HG03066 (cell line): ENCODE measurements around the gene AKT3.

Experiments
- ATAC-seq: cut with Tn5 transposase; IDR thresholded peaks from one replicate; pipeline ENCODE4 v1.9.1; 2021; ENCODE audit warnings: low read depth; ENCODE audit not compliant: unreplicated experiment

AKT3 gene

DNA sequence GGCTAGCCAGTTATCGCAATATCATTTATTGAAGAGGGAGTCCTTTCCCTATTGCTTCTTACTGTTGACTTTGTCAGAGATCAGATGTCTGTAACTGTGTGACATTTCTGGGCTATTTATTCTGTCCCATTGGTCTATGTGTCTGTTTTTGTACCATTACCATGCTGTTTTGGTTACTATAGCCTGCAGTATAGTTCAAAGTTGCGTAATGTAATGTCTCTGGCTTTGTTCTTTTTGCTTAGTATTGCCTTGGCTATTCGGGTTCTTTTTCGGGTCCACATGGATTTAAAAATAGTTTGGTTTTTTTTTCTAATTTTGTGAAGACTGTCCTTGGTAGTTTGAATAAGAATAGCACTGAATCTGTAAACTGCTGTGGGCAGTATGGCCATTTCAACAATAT lies 320.5 kb downstream of the AKT3 start:
- no peak for ATAC-seq

- no peak for ATAC-seq
These were observed 321.5 kb downstream of the AKT3 start for GRCh38 chr1:243528459-243529121.

DNA sequence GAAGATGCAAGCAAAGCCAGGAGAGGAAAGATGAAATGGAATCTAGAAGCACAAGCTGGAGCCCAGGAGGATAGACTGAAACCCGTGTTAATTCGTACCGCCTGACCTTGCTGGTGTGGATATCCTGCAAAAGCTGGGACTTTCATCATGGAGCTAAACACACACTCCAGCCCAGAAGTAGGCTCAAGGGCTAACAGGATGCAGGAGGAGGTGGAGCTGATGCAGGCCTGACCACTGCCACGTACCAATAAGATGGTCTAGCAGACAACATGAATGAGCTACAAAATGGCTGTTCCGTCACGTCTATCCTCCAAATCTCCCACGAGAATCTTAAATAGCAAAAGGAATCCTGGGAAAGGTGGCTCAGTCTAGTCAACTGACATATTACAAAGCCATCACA lies 323.9 kb downstream of the AKT3 start:
- no peak for ATAC-seq

GRCh38 chr1:243525085-243525487 lies 325.0 kb downstream of the AKT3 start:
- no peak for ATAC-seq

DNA sequence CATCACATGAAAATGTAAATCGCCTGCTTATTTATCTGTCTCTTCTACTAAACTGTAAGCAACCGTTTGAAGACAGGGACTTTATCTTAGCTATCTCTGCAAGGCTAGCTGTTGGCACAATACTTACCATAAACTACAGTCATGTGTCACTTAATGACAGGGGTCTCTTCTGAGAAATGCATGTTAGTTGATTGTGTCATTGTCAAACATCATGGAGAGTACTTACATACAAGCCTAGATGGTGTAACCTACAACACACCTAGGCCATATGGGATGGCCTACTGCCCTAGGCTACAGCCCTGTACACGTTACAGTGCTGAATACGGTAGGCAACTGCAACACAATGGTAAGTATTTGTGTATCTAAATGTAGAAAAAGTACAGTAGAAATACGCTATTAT lies 326.3 kb downstream of the AKT3 start:
- ATAC-seq, result no peak

GRCh38 chr1:243520831-243521230 lies 329.2 kb downstream of the AKT3 start:
- no peak for ATAC-seq

- no peak for ATAC-seq
These were observed 335.1 kb downstream of the AKT3 start for GRCh38 chr1:243514927-243515326.

GRCh38 chr1:243513726-243514491 lies 336.1 kb downstream of the AKT3 start:
- ATAC-seq, result peak; percentile 72

- no peak for ATAC-seq
These were observed 339.1 kb downstream of the AKT3 start for GRCh38 chr1:243510928-243511327.

- no peak for ATAC-seq
These were observed 341.1 kb downstream of the AKT3 start for GRCh38 chr1:243508943-243509342.

DNA sequence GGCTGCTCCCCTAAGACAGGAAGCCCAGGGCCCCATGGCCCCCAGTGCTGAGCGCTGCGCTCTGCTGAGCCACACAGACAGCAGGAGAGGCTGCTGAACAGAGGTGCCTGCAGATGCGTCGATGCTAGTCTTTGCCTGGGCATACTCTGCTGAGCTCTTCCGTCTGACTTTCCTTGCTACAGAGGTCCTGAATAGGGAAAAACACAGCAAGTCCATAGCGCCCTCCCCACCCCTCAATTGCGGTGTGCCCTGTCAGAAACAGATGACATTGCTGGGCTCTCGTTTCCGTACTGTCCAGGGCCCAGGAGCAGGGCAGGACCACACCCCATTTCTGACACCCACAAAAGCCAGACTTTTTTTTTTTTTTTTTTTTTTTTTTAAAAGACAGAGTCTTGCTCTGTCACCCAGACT lies 341.7 kb downstream of the AKT3 start:
- ATAC-seq, result peak; percentile 77

- ATAC-seq, result no peak
These were observed 342.3 kb downstream of the AKT3 start for GRCh38 chr1:243507672-243508302.

- no peak for ATAC-seq
These were observed 342.9 kb downstream of the AKT3 start for GRCh38 chr1:243507001-243507671.

DNA sequence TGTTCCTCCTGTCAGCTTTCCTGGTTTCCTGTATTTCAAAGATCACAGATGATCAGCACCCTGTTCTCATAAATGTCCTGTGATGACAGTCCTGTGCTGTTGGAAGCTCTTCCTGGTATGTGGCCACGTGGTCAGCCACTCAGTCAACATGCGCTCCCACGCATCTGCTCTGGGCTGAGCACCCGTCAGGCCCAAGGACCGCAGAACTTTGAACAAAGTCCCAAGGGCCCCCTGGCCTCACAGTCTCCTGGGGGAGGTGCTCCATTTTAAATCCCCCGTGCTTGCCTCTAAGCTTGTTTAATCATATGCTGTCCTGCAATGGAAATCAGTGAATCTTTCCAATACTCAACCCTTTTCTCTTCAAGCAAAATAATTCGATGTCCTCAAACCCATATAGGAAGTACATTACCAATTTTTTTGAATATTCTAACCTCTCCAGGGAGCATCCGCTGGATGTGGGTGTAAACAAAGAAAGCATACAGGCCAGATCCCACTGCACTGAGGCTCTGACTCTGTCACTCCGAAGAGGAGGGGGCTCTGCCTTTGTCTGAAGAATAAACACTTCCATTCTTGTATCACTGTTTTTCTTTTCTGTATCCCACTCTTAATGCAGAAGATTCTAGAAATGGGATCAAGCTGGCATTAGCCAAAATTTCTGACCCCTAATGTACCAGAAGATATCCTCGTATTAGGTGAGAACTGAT lies 343.9 kb downstream of the AKT3 start:
- ATAC-seq, result no peak

- no peak for ATAC-seq
These were observed 346.9 kb downstream of the AKT3 start for GRCh38 chr1:243503155-243503554.

DNA sequence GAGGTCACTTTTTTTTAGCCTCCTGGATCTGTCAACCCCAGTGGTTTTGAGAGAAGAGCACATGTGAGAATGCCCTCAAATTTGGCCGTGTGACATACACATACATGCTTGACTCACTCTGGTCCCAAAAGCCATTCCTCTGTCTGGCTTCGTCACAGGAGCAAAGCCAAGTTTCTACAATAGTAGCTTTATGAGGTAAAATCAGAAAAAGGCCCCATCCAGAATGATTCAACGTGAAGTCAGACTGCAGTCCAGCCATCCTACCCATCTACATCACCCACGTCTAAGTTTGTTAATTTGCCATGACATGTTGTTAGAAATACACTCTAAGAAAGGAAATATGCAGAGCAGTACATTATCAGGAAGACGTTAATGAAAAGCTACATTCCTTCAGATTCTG lies 349.0 kb downstream of the AKT3 start:
- ATAC-seq, result no peak

GRCh38 chr1:243500512-243500911 lies 349.5 kb downstream of the AKT3 start:
- ATAC-seq, result no peak

GRCh38 chr1:243499711-243500110 lies 350.3 kb downstream of the AKT3 start:
- ATAC-seq, result no peak

- no peak for ATAC-seq
These were observed 350.8 kb downstream of the AKT3 start for GRCh38 chr1:243499248-243499647.

GRCh38 chr1:243497939-243498681 lies 351.9 kb downstream of the AKT3 start:
- ATAC-seq, result no peak
